Ishikawa (cell line): ENCODE measurements around the gene DAGLA.

Experiments used
- CEBPB ChIP-seq: IDR thresholded peaks from 2 replicates; pipeline ENCODE4 v1.6.1; 2012
- CREB1 ChIP-seq: IDR thresholded peaks from 2 replicates; pipeline ENCODE4 v1.6.1; 2012; ENCODE audit warnings: low read depth
- EGR1 ChIP-seq: IDR thresholded peaks from 2 replicates; pipeline ENCODE4 v1.6.1; 2012
- EP300 ChIP-seq: IDR thresholded peaks from 2 replicates; pipeline ENCODE4 v1.6.1; 2012; ENCODE audit warnings: borderline replicate concordance
- FOXM1 ChIP-seq: IDR thresholded peaks from 2 replicates; pipeline ENCODE4 v1.6.1; 2012; ENCODE audit warnings: low read depth, borderline replicate concordance
- NFIC ChIP-seq: IDR thresholded peaks from 2 replicates; pipeline ENCODE4 v1.6.1; 2012
- RAD21 ChIP-seq: IDR thresholded peaks from 2 replicates; pipeline ENCODE4 v1.6.1; 2012; ENCODE audit warnings: low read depth
- TAF1 ChIP-seq: IDR thresholded peaks from 2 replicates; pipeline ENCODE4 v1.6.1; 2012; ENCODE audit warnings: low read depth, mild to moderate bottlenecking
- TCF12 ChIP-seq: IDR thresholded peaks from 2 replicates; pipeline ENCODE4 v1.6.1; 2012; ENCODE audit warnings: low read depth
- TEAD4 ChIP-seq: IDR thresholded peaks from 2 replicates; pipeline ENCODE4 v1.6.1; 2012
- YY1 ChIP-seq: IDR thresholded peaks from 2 replicates; pipeline ENCODE4 v1.6.1; 2012; ENCODE audit warnings: low read depth
- ZBTB7A ChIP-seq: IDR thresholded peaks from 2 replicates; pipeline ENCODE4 v1.6.1; 2012; ENCODE audit warnings: low read depth
- TF ChIP-seq, protein P1 (sequence below): IDR thresholded peaks from 2 replicates; pipeline ENCODE4 v1.6.1; 2012
- TF ChIP-seq, protein P2 (sequence below): IDR thresholded peaks from 2 replicates; pipeline ENCODE4 v1.6.1; 2012
- TF ChIP-seq, protein P3 (sequence below): IDR thresholded peaks from 2 replicates; pipeline ENCODE4 v1.6.1; 2012; ENCODE audit warnings: low read depth, mild to moderate bottlenecking

The DAGLA gene

DNA sequence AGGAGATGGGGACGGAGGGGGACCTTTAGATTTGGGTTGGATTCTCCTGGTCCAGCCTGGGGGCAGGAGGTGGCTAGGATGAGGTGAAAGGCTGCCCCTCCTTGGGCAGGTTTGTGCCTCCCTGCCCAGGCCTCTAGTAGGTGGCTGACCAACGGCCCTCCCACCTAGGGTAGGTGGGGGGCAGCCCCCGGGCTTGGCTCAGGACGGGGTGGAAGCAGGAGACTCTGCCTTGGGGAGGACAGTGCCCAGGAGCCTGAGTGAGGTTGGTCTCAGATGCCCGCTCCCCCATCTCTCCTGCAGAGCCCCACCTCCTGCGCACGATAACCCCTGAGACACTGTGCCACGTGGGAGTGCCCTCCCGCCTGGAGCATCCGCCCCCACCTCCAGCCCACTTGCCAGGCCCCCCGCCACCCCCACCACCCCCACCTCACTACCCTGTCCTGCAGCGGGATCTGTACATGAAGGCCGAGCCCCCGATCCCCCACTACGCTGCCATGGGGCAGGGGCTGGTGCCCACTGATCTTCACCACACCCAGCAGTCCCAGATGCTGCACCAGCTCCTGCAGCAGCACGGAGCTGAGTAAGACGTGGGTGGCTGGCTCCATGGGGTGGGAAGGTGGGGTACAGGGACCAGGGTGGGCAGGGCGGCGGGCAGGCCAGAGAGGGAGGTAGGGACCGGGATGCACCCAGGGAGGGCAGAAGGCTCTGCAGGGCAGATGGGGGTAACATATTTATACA is 89.9 kb downstream of the DAGLA start:
- no peak for TF ChIP-seq CREB1
- TF ChIP-seq ZBTB7A = no peak
- TF ChIP-seq TEAD4 = no peak
- no peak for TF ChIP-seq YY1
- no peak for TF ChIP-seq TCF12
- no peak for TF ChIP-seq EP300
- TF ChIP-seq NFIC = no peak
- TF ChIP-seq, protein P1, sequence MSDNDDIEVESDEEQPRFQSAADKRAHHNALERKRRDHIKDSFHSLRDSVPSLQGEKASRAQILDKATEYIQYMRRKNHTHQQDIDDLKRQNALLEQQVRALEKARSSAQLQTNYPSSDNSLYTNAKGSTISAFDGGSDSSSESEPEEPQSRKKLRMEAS = no peak
- TF ChIP-seq FOXM1 = no peak
- TF ChIP-seq EGR1 = no peak

DNA sequence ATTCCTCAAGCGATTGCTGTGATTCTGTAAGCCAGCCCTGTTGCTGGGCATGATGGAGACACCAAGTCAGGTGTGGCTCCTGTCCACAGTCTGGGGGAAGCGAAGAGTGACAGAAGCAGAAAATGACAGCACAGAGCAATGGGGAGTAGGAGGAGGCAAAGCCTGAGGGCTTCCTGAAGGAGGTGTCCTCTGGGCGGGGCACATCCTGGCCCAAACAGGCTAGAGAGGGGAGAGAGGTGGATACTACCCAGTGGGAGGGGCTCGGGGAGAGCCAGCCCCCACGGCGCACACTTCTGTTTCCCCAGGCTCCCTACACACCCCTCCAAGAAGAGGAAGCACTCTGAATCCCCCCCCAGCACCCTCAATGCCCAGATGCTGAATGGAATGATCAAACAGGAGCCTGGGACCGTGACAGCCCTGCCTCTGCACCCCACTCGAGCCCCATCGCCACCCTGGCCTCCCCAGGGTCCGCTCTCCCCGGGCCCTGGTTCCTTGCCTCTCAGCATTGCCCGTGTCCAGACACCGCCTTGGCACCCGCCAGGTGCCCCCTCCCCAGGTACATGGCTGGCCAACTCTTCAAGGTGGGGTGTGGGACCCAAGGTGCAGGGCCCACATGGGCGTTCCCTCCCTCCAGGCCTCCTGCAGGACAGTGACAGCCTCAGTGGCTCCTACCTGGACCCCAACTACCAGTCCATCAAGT is 91.2 kb downstream of the DAGLA start:
- no peak for TF ChIP-seq RAD21
- TF ChIP-seq FOXM1 = no peak
- TF ChIP-seq YY1 = no peak
- TF ChIP-seq EGR1 = no peak
- TF ChIP-seq TCF12 = no peak
- TF ChIP-seq CEBPB = no peak
- TF ChIP-seq TAF1 = no peak
- no peak for TF ChIP-seq CREB1
- TF ChIP-seq, protein P2, sequence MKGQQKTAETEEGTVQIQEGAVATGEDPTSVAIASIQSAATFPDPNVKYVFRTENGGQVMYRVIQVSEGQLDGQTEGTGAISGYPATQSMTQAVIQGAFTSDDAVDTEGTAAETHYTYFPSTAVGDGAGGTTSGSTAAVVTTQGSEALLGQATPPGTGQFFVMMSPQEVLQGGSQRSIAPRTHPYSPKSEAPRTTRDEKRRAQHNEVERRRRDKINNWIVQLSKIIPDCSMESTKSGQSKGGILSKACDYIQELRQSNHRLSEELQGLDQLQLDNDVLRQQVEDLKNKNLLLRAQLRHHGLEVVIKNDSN = no peak
- no peak for TF ChIP-seq EP300
- TF ChIP-seq ZBTB7A = no peak
- no peak for TF ChIP-seq NFIC
- TF ChIP-seq, protein P1 = no peak
- TF ChIP-seq, protein P3, sequence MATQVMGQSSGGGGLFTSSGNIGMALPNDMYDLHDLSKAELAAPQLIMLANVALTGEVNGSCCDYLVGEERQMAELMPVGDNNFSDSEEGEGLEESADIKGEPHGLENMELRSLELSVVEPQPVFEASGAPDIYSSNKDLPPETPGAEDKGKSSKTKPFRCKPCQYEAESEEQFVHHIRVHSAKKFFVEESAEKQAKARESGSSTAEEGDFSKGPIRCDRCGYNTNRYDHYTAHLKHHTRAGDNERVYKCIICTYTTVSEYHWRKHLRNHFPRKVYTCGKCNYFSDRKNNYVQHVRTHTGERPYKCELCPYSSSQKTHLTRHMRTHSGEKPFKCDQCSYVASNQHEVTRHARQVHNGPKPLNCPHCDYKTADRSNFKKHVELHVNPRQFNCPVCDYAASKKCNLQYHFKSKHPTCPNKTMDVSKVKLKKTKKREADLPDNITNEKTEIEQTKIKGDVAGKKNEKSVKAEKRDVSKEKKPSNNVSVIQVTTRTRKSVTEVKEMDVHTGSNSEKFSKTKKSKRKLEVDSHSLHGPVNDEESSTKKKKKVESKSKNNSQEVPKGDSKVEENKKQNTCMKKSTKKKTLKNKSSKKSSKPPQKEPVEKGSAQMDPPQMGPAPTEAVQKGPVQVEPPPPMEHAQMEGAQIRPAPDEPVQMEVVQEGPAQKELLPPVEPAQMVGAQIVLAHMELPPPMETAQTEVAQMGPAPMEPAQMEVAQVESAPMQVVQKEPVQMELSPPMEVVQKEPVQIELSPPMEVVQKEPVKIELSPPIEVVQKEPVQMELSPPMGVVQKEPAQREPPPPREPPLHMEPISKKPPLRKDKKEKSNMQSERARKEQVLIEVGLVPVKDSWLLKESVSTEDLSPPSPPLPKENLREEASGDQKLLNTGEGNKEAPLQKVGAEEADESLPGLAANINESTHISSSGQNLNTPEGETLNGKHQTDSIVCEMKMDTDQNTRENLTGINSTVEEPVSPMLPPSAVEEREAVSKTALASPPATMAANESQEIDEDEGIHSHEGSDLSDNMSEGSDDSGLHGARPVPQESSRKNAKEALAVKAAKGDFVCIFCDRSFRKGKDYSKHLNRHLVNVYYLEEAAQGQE = no peak
- no peak for TF ChIP-seq TEAD4

DNA sequence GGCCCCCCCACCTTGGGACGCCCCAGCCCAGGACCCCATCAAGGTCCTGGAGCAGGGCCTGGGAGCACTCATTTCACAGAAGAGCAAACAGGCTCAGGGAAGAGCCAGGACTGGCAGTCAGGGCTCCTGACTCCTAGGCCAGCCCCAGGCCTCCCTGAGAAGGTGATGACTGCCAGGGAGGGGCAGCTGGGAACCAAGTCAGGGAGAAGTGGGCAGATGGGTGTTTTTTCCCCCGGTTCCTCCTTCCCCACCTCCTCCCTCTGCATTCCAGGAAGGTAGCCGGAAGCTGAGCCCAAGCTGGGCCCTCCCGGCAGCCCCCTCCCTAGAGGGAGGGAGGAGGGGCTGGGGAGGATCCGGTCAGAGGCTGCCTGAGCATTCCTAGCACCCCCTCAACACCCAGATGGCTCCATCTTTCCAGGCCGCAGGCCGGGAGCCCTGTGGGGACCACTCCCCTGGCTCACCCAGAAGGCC is 91.8 kb downstream of the DAGLA start:
- TF ChIP-seq, protein P3 = no peak
- TF ChIP-seq ZBTB7A (no peak), YY1 (no peak), FOXM1 (no peak), EP300 (no peak), EGR1 (no peak), TEAD4 (no peak), RAD21 (no peak), CREB1 (no peak), NFIC (no peak), TAF1 (no peak)
- TF ChIP-seq, protein P2 = no peak
- TF ChIP-seq, protein P1 = no peak

DNA sequence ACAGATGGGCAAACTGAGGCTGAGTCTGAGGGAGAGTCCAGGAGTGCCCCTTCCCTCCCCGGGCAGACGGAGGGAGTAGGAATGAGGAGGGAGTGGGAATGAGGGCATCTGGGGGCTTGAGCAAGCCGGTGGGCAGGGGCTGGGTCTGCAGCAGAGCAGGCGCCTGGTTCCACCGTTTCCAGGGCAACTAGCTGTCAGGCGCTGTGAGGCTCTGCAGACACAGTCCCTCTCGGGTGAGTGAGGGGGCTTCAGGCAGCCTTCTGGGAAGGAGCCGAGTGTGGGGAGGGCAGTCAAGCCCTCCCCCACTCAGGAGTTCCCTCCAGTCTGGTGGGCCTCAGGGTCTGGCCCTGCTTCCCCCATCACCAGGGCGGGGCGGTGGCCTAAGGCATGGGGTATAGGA is 93.2 kb downstream of the DAGLA start:
- TF ChIP-seq YY1 (no peak), RAD21 (no peak), CREB1 (no peak), CEBPB (no peak), TCF12 (no peak), EGR1 (no peak), ZBTB7A (no peak)
- TF ChIP-seq, protein P1 = no peak
- TF ChIP-seq, protein P3 = no peak
